Stimulated activated naive B cell treated with anti-CD40 and anti-IgM and Interleukin-4, amounts not matched to agents 10 μg/mL and 1 μg/mL and 100 μg/mL, for 72 hours (primary cell): Measurements from ENCODE around the gene MARCHF11.

ENCODE experiments used
- ATAC-seq, 2 donors: fragments of 150-1000 bp; cut with Tn5 transposase; replicated peaks; 2 replicates each; pipeline ENCODE4 v1.10.0; 2021; ENCODE audit warnings: moderate library complexity in 1 of 2
- DNase-seq: peaks from one replicate; pipeline ENCODE4 v3.0.0; 2021
- H3K27ac Mint-ChIP-seq: one replicate; pipeline ENCODE4 v1.8.0; 2022; ENCODE audit warnings: mild to moderate bottlenecking, mixed read lengths
- H3K27me3 Mint-ChIP-seq, 2 donors: one replicate each; pipeline ENCODE4 v1.8.0; 2022; ENCODE audit warnings: mixed read lengths in 2 of 2
- H3K36me3 Mint-ChIP-seq, 2 donors: one replicate each; pipeline ENCODE4 v1.8.0; 2022; ENCODE audit warnings: mixed read lengths in 2 of 2, mild to moderate bottlenecking in 1 of 2
- H3K4me1 Mint-ChIP-seq, 2 donors: one replicate each; pipeline ENCODE4 v1.8.0; 2022; ENCODE audit warnings: mixed read lengths in 2 of 2, mild to moderate bottlenecking in 1 of 2
- H3K4me3 Mint-ChIP-seq, 2 donors: one replicate each; pipeline ENCODE4 v1.8.0; 2022; ENCODE audit warnings: mild to moderate bottlenecking in 2 of 2, mixed read lengths in 2 of 2, moderate library complexity in 1 of 2
- H3K9me3 Mint-ChIP-seq, 2 donors: one replicate each; pipeline ENCODE4 v1.8.0; 2022; ENCODE audit warnings: mixed read lengths in 2 of 2, mild to moderate bottlenecking in 1 of 2

Gene MARCHF11

GRCh38 chr5:16104961-16105360, 74.6 kb downstream of the MARCHF11 start:
- ATAC-seq (no peak), DNase-seq (no peak)
- no peak overlapping the region for H3K27ac Mint-ChIP-seq
- H3K9me3 Mint-ChIP-seq = peaks cover 13 to 18% of the 10 kb centered on the region in 2 donors
- no peaks in the 10 kb centered on the region for H3K27me3 Mint-ChIP-seq
- H3K36me3 Mint-ChIP-seq = no peaks in the 10 kb centered on the region
- H3K4me1 Mint-ChIP-seq = no peaks in the 10 kb centered on the region
- no peak overlapping the region for H3K4me3 Mint-ChIP-seq

- ATAC-seq (no peak), DNase-seq (no peak)
- Mint-ChIP-seq H3K27me3 (peaks cover 0 to 4% of the 10 kb centered on the region in 2 donors), H3K27ac (no peak overlapping the region), H3K36me3 (no peaks in the 10 kb centered on the region), H3K4me1 (no peaks in the 10 kb centered on the region), H3K4me3 (no peak overlapping the region), H3K9me3 (peaks cover 2 to 6% of the 10 kb centered on the region in 2 donors)
These were observed 84.0 kb downstream of the MARCHF11 start for GRCh38 chr5:16095612-16096011.

- no peak overlapping the region for H3K27ac Mint-ChIP-seq
- no peaks in the 10 kb centered on the region for H3K36me3 Mint-ChIP-seq
- H3K27me3 Mint-ChIP-seq = no peaks in the 10 kb centered on the region
- H3K9me3 Mint-ChIP-seq = peaks cover 2 to 4% of the 10 kb centered on the region in 2 donors
- H3K4me3 Mint-ChIP-seq = no peak overlapping the region
- ATAC-seq (no peak), DNase-seq (no peak)
- H3K4me1 Mint-ChIP-seq = no peaks in the 10 kb centered on the region
These were observed 89.3 kb downstream of the MARCHF11 start for GRCh38 chr5:16090270-16090669.

- Mint-ChIP-seq H3K36me3 (no peaks in the 10 kb centered on the region), H3K4me3 (no peak overlapping the region), H3K27ac (no peak overlapping the region), H3K4me1 (no peaks in the 10 kb centered on the region), H3K27me3 (no peaks in the 10 kb centered on the region), H3K9me3 (peaks cover 0 to 7% of the 10 kb centered on the region in 2 donors)
- DNase-seq (no peak), ATAC-seq (no peak)
These were observed 96.6 kb downstream of the MARCHF11 start for GRCh38 chr5:16082982-16083381.

- Mint-ChIP-seq H3K27ac (no peak overlapping the region), H3K36me3 (no peaks in the 10 kb centered on the region), H3K9me3 (peaks cover 0 to 7% of the 10 kb centered on the region in 2 donors), H3K4me1 (no peaks in the 10 kb centered on the region), H3K4me3 (no peak overlapping the region), H3K27me3 (no peaks in the 10 kb centered on the region)
- ATAC-seq (no peak), DNase-seq (no peak)
These were observed 97.5 kb downstream of the MARCHF11 start for GRCh38 chr5:16082053-16082452.

GRCh38 chr5:16081376-16081955, 98.1 kb downstream of the MARCHF11 start:
- H3K4me3 Mint-ChIP-seq = no peak overlapping the region
- DNase-seq = no peak
- no peak for ATAC-seq
- H3K4me1 Mint-ChIP-seq = no peaks in the 10 kb centered on the region
- no peaks in the 10 kb centered on the region for H3K36me3 Mint-ChIP-seq
- peaks cover 0 to 7% of the 10 kb centered on the region in 2 donors for H3K9me3 Mint-ChIP-seq
- H3K27ac Mint-ChIP-seq = no peak overlapping the region
- no peaks in the 10 kb centered on the region for H3K27me3 Mint-ChIP-seq

- Mint-ChIP-seq H3K4me1 (no peaks in the 10 kb centered on the region), H3K4me3 (no peak overlapping the region), H3K9me3 (peaks cover 4 to 7% of the 10 kb centered on the region in 2 donors), H3K27ac (no peak overlapping the region), H3K27me3 (no peaks in the 10 kb centered on the region), H3K36me3 (no peaks in the 10 kb centered on the region)
- no peak for ATAC-seq
- DNase-seq = no peak
These were observed 102.9 kb downstream of the MARCHF11 start for GRCh38 chr5:16076657-16077056.

GRCh38 chr5:16074358-16074757, 105.2 kb downstream of the MARCHF11 start:
- Mint-ChIP-seq H3K27ac (no peak overlapping the region), H3K27me3 (no peaks in the 10 kb centered on the region), H3K4me1 (no peaks in the 10 kb centered on the region), H3K36me3 (no peaks in the 10 kb centered on the region), H3K9me3 (peaks cover 4 to 5% of the 10 kb centered on the region in 2 donors), H3K4me3 (no peak overlapping the region)
- DNase-seq (no peak), ATAC-seq (no peak)

GRCh38 chr5:16072616-16073015, 107.0 kb downstream of the MARCHF11 start:
- Mint-ChIP-seq H3K27me3 (no peaks in the 10 kb centered on the region), H3K27ac (no peak overlapping the region), H3K4me3 (no peak overlapping the region), H3K9me3 (peaks cover 3 to 4% of the 10 kb centered on the region in 2 donors), H3K4me1 (no peaks in the 10 kb centered on the region), H3K36me3 (no peaks in the 10 kb centered on the region)
- DNase-seq (no peak), ATAC-seq (no peak)

GRCh38 chr5:16067415-16067814, 112.2 kb downstream of the MARCHF11 start:
- Mint-ChIP-seq H3K27ac (no peak overlapping the region), H3K9me3 (peaks cover 0 to 3% of the 10 kb centered on the region in 2 donors), H3K36me3 (no peaks in the 10 kb centered on the region), H3K27me3 (no peaks in the 10 kb centered on the region), H3K4me3 (no peak overlapping the region), H3K4me1 (no peaks in the 10 kb centered on the region)
- DNase-seq (no peak), ATAC-seq (no peak)

- Mint-ChIP-seq H3K36me3 (no peaks in the 10 kb centered on the region), H3K9me3 (peaks cover 0 to 3% of the 10 kb centered on the region in 2 donors), H3K4me3 (no peak overlapping the region), H3K27me3 (no peaks in the 10 kb centered on the region), H3K27ac (no peak overlapping the region), H3K4me1 (no peaks in the 10 kb centered on the region)
- DNase-seq = no peak
- no peak for ATAC-seq
These were observed 112.8 kb downstream of the MARCHF11 start for GRCh38 chr5:16066810-16067209.

GRCh38 chr5:16066320-16066719, 113.3 kb downstream of the MARCHF11 start:
- ATAC-seq (no peak), DNase-seq (no peak)
- no peaks in the 10 kb centered on the region for H3K4me1 Mint-ChIP-seq
- H3K4me3 Mint-ChIP-seq = no peak overlapping the region
- H3K27ac Mint-ChIP-seq = no peak overlapping the region
- H3K36me3 Mint-ChIP-seq = no peaks in the 10 kb centered on the region
- H3K9me3 Mint-ChIP-seq = peaks cover 0 to 3% of the 10 kb centered on the region in 2 donors
- H3K27me3 Mint-ChIP-seq = no peaks in the 10 kb centered on the region

- DNase-seq = no peak
- H3K27me3 Mint-ChIP-seq = no peaks in the 10 kb centered on the region
- H3K4me1 Mint-ChIP-seq = no peaks in the 10 kb centered on the region
- no peak for ATAC-seq
- peaks cover 0 to 3% of the 10 kb centered on the region in 2 donors for H3K9me3 Mint-ChIP-seq
- H3K36me3 Mint-ChIP-seq = no peaks in the 10 kb centered on the region
- H3K27ac Mint-ChIP-seq = no peak overlapping the region
- H3K4me3 Mint-ChIP-seq = no peak overlapping the region
These were observed 113.8 kb downstream of the MARCHF11 start for GRCh38 chr5:16065831-16066230.

- Mint-ChIP-seq H3K4me3 (no peak overlapping the region), H3K27ac (no peak overlapping the region), H3K4me1 (no peaks in the 10 kb centered on the region), H3K27me3 (no peaks in the 10 kb centered on the region), H3K36me3 (no peaks in the 10 kb centered on the region), H3K9me3 (peaks cover 5 to 6% of the 10 kb centered on the region in 2 donors)
- ATAC-seq (no peak), DNase-seq (no peak)
These were observed 115.3 kb downstream of the MARCHF11 start for GRCh38 chr5:16064135-16064893.

GRCh38 chr5:16061163-16061562, 118.4 kb downstream of the MARCHF11 start:
- DNase-seq (no peak), ATAC-seq (no peak)
- H3K36me3 Mint-ChIP-seq = no peaks in the 10 kb centered on the region
- no peak overlapping the region for H3K4me3 Mint-ChIP-seq
- H3K27ac Mint-ChIP-seq = no peak overlapping the region
- peaks cover 6 to 10% of the 10 kb centered on the region in 2 donors for H3K9me3 Mint-ChIP-seq
- no peaks in the 10 kb centered on the region for H3K4me1 Mint-ChIP-seq
- no peaks in the 10 kb centered on the region for H3K27me3 Mint-ChIP-seq
